ENCODE data around the gene SORBS1. TPM values are rescaled to one million over a fixed set of nuclear protein-coding genes. Genes with fewer than 3 reads are reported as not detected.

The SORBS1 gene
- total RNA-seq, 2 donors from 2014 or later = 56.8 to 79.1 TPM

DNA sequence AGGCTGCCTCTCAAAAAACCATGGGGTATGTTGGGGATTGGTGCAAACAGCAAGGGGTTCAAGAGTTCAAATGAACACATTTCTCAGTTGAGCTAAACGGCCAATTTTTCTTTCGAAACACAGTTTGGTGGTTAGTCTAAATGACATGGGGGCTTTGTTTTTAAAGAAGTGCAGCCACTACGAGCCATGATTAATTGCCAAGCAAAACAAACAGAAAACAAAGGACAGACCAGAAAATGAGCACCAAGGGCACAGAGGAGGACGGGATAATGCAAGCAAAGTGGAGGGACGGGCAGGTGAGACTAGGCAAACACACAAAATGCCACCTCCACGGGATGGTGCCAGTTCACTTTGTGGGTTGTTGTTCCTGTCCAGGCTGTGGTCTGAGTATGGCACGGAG lies 205.9 kb downstream of the SORBS1 start:
- Histone ChIP-seq H3K27me3 (no peaks in the 10 kb centered on the region), H3K4me3 (no peak overlapping the region), H3K4me1 (peaks cover 18% of the 10 kb centered on the region), H3K9me3 (no peaks in the 10 kb centered on the region), H3K27ac (no peak overlapping the region), H3K36me3 (replicated peaks in 1 of 2; ENCODE audit: insufficient read depth in 1 of 2, low read depth in 2 of 2) (no peaks in the 10 kb centered on the region)
- TF ChIP-seq POLR2A (IDR thresholded peaks at IDR 0.05) = no peak
- TF ChIP-seq, protein P1, sequence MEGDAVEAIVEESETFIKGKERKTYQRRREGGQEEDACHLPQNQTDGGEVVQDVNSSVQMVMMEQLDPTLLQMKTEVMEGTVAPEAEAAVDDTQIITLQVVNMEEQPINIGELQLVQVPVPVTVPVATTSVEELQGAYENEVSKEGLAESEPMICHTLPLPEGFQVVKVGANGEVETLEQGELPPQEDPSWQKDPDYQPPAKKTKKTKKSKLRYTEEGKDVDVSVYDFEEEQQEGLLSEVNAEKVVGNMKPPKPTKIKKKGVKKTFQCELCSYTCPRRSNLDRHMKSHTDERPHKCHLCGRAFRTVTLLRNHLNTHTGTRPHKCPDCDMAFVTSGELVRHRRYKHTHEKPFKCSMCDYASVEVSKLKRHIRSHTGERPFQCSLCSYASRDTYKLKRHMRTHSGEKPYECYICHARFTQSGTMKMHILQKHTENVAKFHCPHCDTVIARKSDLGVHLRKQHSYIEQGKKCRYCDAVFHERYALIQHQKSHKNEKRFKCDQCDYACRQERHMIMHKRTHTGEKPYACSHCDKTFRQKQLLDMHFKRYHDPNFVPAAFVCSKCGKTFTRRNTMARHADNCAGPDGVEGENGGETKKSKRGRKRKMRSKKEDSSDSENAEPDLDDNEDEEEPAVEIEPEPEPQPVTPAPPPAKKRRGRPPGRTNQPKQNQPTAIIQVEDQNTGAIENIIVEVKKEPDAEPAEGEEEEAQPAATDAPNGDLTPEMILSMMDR (IDR thresholded peaks at IDR 0.05) = no peak
- ATAC-seq (no peak), DNase-seq (no peak)
- WGBS, 2 donors = 67 to 73% methylated on average over 6 to 7 of the region's 7 CpGs
- intact Hi-C loops (cut with DNase I) = no loop called here

DNA sequence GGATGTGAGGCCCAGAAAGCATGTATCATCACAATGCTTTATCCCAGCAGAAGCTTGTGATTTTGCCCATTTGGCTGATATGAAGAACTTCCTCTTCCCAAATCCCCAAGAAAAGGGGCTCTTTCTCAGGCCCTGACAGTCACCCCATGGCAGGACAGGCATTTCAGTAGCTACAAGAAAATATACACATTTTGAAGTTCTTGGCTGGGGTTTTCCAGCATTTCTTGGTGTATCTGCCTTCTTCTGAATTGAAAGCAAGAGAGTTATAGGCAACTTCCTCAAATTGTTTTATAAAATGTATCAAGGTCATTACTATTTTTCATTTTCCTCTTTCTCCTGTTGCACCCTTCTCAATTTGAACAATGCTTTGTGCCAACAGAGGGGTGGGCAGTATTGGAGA lies 207.1 kb downstream of the SORBS1 start:
- no peaks in the 10 kb centered on the region for H3K36me3 ChIP-seq (replicated peaks in 1 of 2; ENCODE audit: insufficient read depth in 1 of 2, low read depth in 2 of 2)
- intact Hi-C loops (cut with DNase I) = no loop called here
- no peak for TF ChIP-seq POLR2A (IDR thresholded peaks at IDR 0.05)
- TF ChIP-seq, protein P1 (IDR thresholded peaks at IDR 0.05) = no peak
- no peak for DNase-seq
- no peak for ATAC-seq
- no peak overlapping the region for H3K4me3 ChIP-seq
- H3K27me3 ChIP-seq = no peaks in the 10 kb centered on the region
- no peaks in the 10 kb centered on the region for H3K9me3 ChIP-seq
- peaks cover 25% of the 10 kb centered on the region for H3K4me1 ChIP-seq
- no peak overlapping the region for H3K27ac ChIP-seq

DNA sequence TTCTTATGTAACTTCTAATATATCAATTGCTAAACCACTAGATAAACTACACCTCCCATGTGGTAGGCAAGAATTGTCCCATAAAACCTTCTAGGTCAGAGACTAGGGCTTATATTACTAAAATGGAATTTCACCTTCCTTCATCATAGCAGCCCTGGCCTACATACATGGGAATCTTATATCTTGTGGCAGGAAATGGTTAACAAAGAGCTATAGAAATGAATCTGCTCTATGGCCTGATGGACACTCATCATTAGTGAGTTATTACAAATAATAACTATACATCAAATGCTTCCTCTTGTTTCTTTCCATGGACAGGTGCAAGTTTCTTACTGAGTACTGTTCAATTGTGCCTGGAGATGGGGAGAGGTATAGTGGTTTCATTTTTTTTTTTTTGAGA lies 208.0 kb downstream of the SORBS1 start:
- no peak for DNase-seq
- Histone ChIP-seq H3K27me3 (no peaks in the 10 kb centered on the region), H3K4me3 (no peak overlapping the region), H3K4me1 (peaks cover 25% of the 10 kb centered on the region), H3K27ac (no peak overlapping the region), H3K9me3 (no peaks in the 10 kb centered on the region), H3K36me3 (replicated peaks in 1 of 2; ENCODE audit: insufficient read depth in 1 of 2, low read depth in 2 of 2) (no peaks in the 10 kb centered on the region)
- ATAC-seq = no peak
- intact Hi-C loops (cut with DNase I) = no loop called here
- no peak for TF ChIP-seq POLR2A (IDR thresholded peaks at IDR 0.05)
- TF ChIP-seq, protein P1 (IDR thresholded peaks at IDR 0.05) = no peak

DNA sequence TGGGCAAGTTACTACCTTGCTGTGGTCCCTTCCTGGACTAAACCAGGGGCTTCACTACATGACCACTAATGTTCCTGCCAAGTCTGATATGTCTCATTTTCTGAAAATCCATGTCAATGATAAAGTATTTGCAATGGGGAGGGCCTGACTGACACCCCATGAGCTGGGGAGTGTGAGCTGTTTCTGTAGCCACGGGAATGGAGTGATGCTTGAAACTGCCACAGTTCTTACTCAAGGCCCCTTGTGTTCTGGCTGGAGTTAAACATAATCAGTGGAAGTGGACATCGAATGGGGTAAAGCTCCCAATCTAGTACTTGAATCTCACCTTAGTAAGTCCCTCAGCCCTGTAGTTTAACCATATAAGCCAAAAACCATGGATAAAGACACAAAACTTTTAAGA lies 208.5 kb downstream of the SORBS1 start:
- no peak for TF ChIP-seq POLR2A (IDR thresholded peaks at IDR 0.05)
- TF ChIP-seq, protein P1 (IDR thresholded peaks at IDR 0.05) = no peak
- no peaks in the 10 kb centered on the region for H3K9me3 ChIP-seq
- no peak overlapping the region for H3K27ac ChIP-seq
- no peaks in the 10 kb centered on the region for H3K27me3 ChIP-seq
- H3K4me1 ChIP-seq = peaks cover 26% of the 10 kb centered on the region
- WGBS, 2 donors = 86 to 100% methylated on average over 2 of the region's 2 CpGs
- ATAC-seq (no peak), DNase-seq (no peak)
- no peaks in the 10 kb centered on the region for H3K36me3 ChIP-seq (replicated peaks in 1 of 2; ENCODE audit: insufficient read depth in 1 of 2, low read depth in 2 of 2)
- H3K4me3 ChIP-seq = no peak overlapping the region
- intact Hi-C loops (cut with DNase I) = no loop called here

DNA sequence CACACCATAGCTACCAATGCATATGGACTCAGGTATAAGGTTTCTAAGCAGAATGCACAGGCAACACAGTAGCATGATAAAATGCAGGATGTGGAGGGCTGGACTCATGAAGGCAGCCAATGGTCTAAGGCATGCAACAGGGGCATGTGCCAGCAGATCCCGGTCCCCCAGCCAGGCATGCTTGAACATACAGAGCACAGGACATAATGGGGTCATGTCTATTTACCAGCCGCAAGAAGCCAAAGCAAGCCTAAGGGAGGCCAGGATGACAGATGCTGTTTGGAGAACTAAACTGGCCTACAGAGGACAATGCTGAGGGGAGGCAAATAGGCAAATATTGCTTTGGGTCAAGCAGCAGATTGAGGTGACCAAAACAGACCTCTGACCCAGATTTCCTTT lies 210.3 kb downstream of the SORBS1 start:
- Histone ChIP-seq H3K27me3 (no peaks in the 10 kb centered on the region), H3K4me1 (peaks cover 37% of the 10 kb centered on the region), H3K36me3 (replicated peaks in 1 of 2; ENCODE audit: insufficient read depth in 1 of 2, low read depth in 2 of 2) (no peaks in the 10 kb centered on the region), H3K27ac (peak overlapping the region in 3 of 4 donors; percentile 38 to 69 (median 56)), H3K9me3 (no peaks in the 10 kb centered on the region), H3K4me3 (no peak overlapping the region)
- intact Hi-C loops (cut with DNase I) = no loop called here
- TF ChIP-seq, protein P1 (IDR thresholded peaks at IDR 0.05) = no peak
- TF ChIP-seq POLR2A (IDR thresholded peaks at IDR 0.05) = no peak
- ATAC-seq (peak; percentile 47), DNase-seq (peak in 3 of 4 donors; percentile 38 to 53 (median 40))
- WGBS, 2 donors = 17 to 50% methylated on average over 2 of the region's 2 CpGs

All from body of pancreas (tissue), 4 donors.